T follicular helper cell (primary cell): ENCODE data around the gene ZSWIM6.

Experiments
- DNase-seq: peaks from one replicate; pipeline ENCODE4 v3.0.0-alpha.2; 2020; ENCODE audit warnings: low read depth

Gene ZSWIM6

GRCh38 chr5:61482980-61483379 is 150.9 kb downstream of the ZSWIM6 start:
- DNase-seq, result no peak

DNA sequence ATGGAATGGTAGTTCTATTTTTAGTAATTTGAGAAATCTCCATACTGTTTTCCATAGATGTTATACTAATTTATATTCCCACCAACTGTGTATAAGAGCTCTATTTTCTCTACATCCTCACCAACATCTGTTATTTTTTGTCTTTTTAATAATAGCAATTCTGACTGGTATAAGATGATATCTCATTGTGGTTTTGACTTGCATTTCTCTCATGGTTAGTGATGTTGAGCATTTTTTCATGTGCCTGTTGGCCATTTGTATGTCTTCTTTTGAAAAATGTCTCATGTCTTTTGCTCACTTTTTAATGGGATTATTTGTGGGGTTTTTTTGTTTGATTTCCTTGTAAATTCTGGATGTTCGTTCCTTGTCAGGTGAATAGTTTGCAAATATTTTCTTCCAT is 154.4 kb downstream of the ZSWIM6 start:
- no peak for DNase-seq

- no peak for DNase-seq
Measured at GRCh38 chr5:61489574-61489973, 157.5 kb downstream of the ZSWIM6 start.

DNA sequence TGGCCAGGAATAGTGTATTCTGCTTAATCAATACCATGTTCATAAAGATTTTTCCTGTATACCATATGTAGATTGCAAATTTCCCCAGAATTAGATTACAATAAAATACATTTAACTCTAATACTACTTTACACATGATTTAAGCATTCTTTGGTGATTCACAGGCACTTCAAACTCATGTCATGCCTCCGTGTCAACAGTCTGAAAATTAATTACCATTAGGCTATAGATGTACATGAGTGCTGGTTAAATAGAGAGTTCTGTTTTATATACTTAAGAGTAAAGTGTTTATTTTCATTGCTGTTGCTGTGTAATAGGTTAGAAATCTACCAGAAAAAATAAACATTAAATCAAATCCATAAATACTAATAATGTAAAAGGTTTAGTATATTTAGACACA is 159.8 kb downstream of the ZSWIM6 start:
- DNase-seq, result no peak

DNA sequence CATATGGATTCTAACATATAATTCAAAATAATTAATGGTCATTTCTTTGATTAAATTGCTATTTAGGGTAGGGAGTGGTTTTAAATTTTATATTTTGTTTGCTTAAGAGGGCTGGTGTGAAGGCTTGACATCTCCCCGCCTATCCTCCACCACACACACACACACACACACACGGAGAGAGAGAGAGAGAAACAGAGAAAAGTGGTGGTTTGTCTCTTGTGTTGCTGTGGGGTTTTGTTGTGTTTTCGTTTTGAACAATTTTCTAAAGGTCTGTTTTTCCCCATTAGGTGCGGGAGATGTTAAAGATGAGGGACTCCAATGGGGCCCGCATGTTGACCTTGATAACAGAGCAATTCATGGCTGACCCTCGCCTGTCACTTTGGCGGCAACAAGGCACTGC is 161.9 kb downstream of the ZSWIM6 start:
- no peak for DNase-seq

DNA sequence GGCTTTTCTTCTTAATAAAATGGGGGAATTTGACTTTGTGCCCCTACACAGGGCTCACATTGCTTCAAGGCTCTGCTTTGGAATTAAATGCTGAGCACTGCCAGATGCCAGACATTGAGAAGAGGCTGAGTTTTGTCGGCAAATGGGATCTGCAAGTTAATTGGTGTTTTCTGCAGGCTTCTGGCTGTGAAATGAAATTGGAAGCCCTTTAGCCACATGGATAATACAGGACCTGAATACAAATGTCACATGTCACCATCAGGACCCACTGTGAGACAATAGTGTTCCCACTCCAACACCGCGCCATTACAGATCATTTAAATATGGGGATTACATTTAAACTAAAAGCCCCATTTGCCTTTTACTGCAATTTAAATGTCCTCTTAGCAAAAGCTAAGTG is 164.4 kb downstream of the ZSWIM6 start:
- no peak for DNase-seq

GRCh38 chr5:61496860-61497259 is 164.8 kb downstream of the ZSWIM6 start:
- no peak for DNase-seq

- DNase-seq, result no peak
Measured at GRCh38 chr5:61498121-61498520, 166.1 kb downstream of the ZSWIM6 start.

DNA sequence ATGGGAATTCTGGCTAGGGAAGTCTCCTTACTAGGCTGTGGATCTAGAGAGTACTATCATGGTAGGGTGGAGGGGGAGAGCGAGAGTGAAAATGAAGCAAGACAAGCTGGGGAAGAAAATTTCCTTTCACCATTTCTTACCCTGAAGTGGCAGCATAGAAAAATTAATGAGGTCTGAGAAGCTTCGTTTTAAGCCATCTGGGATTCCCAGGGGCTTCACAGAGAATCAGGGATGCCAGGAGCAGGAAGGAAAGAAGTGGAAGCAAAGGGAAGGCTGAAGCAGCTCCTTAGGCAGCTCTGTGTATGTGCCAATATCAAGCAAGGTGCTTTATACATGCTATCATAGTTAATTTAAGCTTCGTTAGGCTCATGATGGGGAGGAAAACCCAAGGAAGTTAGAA is 169.9 kb downstream of the ZSWIM6 start:
- no peak for DNase-seq

- DNase-seq, result no peak
Measured at GRCh38 chr5:61504143-61504770, 172.2 kb downstream of the ZSWIM6 start.

GRCh38 chr5:61505281-61505680 is 173.2 kb downstream of the ZSWIM6 start:
- DNase-seq, result no peak

DNA sequence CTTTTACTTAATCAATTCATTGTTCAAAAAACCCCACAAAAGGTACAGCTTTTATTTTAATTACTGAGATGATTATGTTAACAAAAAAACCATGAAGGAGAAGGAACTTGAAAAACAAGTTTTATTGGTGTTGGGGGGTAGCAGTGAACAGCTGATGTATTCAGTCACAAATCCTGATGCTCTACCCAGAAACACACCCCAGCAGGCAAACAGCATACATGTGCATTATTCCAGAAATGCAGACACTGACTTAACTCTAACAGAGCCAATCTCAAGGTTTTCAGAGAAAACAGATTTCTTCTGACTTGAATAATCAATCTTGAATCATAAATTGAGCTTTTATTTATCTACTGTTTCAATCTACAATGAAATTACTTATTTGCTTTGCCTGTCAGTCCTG is 175.2 kb downstream of the ZSWIM6 start:
- no peak for DNase-seq

DNA sequence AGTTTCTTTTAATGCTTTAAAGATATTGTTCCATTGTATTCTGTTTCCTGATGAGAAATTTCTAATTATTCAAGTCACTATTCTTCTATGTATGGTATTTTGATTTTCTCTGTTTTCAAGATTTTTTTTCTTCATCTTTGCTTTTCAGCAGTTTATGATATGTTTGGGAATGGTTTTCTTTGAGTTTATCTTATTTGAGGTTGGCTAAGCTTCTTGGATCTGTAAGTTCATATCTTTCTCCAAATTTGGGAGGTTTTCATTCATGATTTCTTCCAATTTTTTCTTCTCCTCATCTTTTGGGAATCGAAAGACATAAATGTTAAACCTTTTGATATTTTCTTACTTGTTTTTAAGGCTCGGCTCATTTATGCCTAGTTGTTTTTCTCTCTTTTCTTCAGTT is 184.9 kb downstream of the ZSWIM6 start:
- no peak for DNase-seq

- no peak for DNase-seq
Measured at GRCh38 chr5:61519728-61520277, 187.7 kb downstream of the ZSWIM6 start.

- no peak for DNase-seq
Measured at GRCh38 chr5:61523073-61523472, 191.0 kb downstream of the ZSWIM6 start.

DNA sequence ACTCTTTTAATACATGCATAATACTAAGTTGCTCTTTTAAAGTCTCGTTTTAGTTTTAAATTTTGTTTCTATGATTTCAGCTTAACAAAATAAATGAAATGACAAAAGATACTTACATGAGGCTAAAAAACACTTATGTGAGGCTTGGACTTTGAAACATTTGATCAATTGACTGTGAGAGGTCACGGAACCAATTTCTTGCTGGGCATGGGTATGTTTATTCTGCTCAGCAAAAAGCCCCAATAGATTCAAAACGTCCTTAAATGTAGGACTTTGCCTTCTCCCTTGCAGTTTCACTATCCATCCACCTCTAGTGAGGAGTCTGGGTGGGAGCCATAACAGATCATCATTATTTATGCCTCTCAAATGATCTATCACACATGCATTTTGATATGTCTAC is 191.9 kb downstream of the ZSWIM6 start:
- no peak for DNase-seq

DNA sequence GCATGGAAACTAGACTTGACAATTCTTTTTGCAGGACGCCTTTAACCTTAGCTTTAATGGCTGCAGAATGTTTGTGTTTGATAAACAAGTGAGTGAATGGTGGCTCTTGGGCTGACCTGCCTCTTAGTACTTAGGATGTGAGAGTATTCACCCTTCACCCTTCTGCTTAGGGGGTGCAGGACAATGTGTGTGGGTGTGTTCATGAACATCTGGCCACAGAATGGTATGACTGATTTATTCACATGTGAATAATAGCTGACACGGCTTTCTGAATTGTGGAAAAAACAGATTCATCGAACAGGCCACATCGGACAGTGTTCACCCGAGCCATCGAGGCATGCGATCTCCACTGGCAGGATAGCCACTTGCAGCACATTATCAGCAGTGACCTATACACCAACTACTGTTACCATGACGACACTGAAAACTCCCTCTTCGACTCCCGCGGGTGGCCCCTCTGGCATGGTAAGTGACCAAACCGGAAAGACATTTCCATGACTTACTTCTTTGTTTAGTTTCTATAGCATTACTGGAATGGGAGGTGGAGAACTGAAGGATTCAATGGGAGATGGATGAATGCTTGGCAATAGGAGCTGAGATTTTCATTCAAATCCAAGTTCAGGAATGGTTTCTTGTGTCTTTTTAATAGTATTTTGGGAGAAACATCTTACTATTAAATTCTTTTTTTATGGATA is 193.6 kb downstream of the ZSWIM6 start:
- DNase-seq, result no peak

- no peak for DNase-seq
Measured at GRCh38 chr5:61526207-61526519, 194.1 kb downstream of the ZSWIM6 start.

- no peak for DNase-seq
Measured at GRCh38 chr5:61532983-61533382, 200.9 kb downstream of the ZSWIM6 start.

DNA sequence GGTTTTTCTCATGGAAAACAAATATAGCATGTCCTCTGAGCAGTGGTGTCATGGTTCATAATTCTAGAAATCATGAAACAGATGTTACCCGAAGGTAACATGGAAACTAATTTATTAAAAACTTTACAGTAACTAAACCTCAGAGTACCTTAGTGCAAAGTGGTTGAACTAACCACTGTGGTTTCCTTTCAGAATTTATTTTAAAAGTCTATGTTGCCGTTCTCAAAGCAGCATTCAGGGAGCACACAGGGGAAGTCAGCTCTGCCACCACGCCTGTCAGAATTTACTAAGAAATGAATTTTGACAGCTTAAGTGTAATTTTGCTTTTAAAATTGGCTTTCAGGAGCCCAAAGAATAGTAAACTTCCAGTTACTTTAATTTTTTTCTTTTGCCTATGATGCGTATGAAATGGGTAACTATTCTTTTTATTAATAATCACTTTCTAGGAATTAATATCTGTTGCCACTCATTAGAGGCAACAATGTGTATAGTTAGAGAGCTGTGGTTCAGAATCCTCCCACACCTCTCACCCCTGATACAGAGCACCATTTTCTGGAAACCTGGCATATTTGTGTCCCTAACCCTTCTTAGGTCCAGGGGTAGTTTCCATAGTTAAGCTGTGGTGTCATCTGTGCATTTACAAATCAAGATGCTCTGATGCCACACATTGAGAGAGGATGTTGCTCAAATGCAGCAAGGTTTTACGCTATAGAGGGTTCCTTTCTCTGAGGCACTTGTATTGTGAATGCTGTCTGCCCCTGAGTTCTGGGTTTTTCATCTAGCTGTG is 202.6 kb downstream of the ZSWIM6 start:
- DNase-seq, result no peak

DNA sequence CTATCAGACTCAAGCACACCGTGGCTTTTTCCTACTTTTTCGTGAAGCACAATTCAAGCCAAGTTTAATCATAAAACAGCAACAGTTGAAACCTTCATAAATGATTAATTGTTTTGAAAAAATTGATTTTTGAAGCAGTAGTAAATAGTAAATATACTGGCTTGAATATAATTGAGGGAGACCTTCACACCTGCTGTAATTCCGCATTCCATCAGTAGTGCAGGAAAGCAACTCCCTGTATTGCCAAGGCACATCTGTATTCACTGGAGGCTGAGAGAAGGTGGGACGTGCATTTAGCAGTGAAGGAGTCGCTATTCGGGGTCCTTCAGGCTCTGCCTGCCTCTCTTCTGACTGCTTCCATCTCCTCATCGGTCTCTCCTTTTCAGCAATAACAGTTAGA is 203.8 kb downstream of the ZSWIM6 start:
- DNase-seq, result no peak

DNA sequence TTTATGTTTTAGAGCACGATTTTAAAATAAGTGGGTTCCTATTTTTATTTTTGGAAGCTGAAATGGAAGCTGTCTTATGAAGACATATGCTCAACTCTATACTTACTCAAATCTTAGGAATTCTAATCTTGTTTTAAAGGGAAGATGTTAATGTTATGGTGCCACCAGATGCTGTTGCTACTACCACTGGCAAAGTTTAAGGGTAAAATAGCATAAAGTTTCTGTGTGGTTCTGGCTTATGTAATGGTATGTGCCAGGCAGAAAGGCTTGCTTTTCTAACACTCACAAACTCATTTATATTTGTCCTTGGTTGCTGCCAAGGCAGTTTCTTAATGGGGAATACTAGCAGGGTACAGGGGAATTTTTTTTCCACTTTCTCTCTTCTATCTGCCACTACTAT is 204.9 kb downstream of the ZSWIM6 start:
- no peak for DNase-seq
